Neural progenitor cell (in vitro differentiated cells): ENCODE measurements around the gene IST1.

Source experiments
- CTCF ChIP-seq: fragments of 200-600 bp; sonication (generic); IDR thresholded peaks from 2 replicates; pipeline ENCODE4 v1.5.1; 2017; ENCODE audit warnings: antibody characterized with exemption, mild to moderate bottlenecking
- EZH2 ChIP-seq: fragments of 200-600 bp; sonication (generic); IDR thresholded peaks from 2 replicates; pipeline ENCODE4 v1.6.1; 2017; ENCODE audit warnings: antibody characterized with exemption, mild to moderate bottlenecking, moderate library complexity
- EZH2phosphoT487 ChIP-seq: fragments of 200-600 bp; sonication (generic); IDR thresholded peaks from 2 replicates; pipeline ENCODE4 v1.6.1; 2017; ENCODE audit warnings: antibody characterized with exemption

GRCh38 chr16:71973001-71973400 is 77.7 kb downstream of the IST1 start:
- no peak for TF ChIP-seq CTCF
- TF ChIP-seq EZH2: no peak
- no peak for TF ChIP-seq EZH2phosphoT487
